SK-N-SH treated with all-trans-retinoic acid at 6 μM for 48 hours (cell line): Measurements from ENCODE around the gene SDK1.

Experiments
- ARNTL ChIP-seq: fragments of 450-650 bp; formaldehyde crosslinking; IDR thresholded peaks from 2 replicates; pipeline ENCODE4 v1.5.0; 2020; ENCODE audit warnings: low read depth, mild to moderate bottlenecking, moderate library complexity, borderline replicate concordance
- BACH2 ChIP-seq: fragments of 250-450 bp; sonication (Bioruptor Pico); IDR thresholded peaks from 2 replicates; pipeline ENCODE4 v1.9.0; 2021; ENCODE audit warnings: mild to moderate bottlenecking, borderline replicate concordance
- CSDC2 ChIP-seq: fragments of 250-450 bp; sonication (Bioruptor Pico); IDR thresholded peaks from 2 replicates; pipeline ENCODE4 v1.5.0; 2020; ENCODE audit warnings: mild to moderate bottlenecking, moderate library complexity
- GLIS3 ChIP-seq: fragments of 250-450 bp; sonication (Bioruptor Pico); IDR thresholded peaks from 2 replicates; pipeline ENCODE4 v1.5.0; 2020; ENCODE audit warnings: mild to moderate bottlenecking, moderate library complexity
- RARB ChIP-seq: fragments of 250-450 bp; sonication (Bioruptor Pico); IDR thresholded peaks from 2 replicates; pipeline ENCODE4 v1.8.0; 2021; ENCODE audit warnings: mild to moderate bottlenecking, moderate library complexity
- SNAI2 ChIP-seq: fragments of 250-450 bp; sonication (Bioruptor Pico); IDR thresholded peaks from 2 replicates; pipeline ENCODE4 v1.5.0; 2020; ENCODE audit warnings: mild to moderate bottlenecking, moderate library complexity
- TCF4 ChIP-seq: fragments of 250-450 bp; sonication (Bioruptor Pico); IDR thresholded peaks from 2 replicates; pipeline ENCODE4 v1.8.0; 2021; ENCODE audit warnings: mild to moderate bottlenecking, moderate library complexity, borderline replicate concordance
- ZC3H10 ChIP-seq: fragments of 250-450 bp; sonication (Bioruptor Pico); IDR thresholded peaks from 2 replicates; pipeline ENCODE4 v1.5.1; 2021; ENCODE audit warnings: mild to moderate bottlenecking, moderate library complexity
- ZFP3 ChIP-seq: fragments of 250-450 bp; sonication (Bioruptor Pico); IDR thresholded peaks from 2 replicates; pipeline ENCODE4 v1.5.0; 2020; ENCODE audit warnings: mild to moderate bottlenecking, moderate library complexity
- ZFP30 ChIP-seq: fragments of 450-650 bp; formaldehyde crosslinking; IDR thresholded peaks from 2 replicates; pipeline ENCODE4 v1.5.0; 2022; ENCODE audit warnings: mild to moderate bottlenecking, moderate library complexity
- ZNF8 ChIP-seq: fragments of 450-650 bp; formaldehyde crosslinking; IDR thresholded peaks from 2 replicates; pipeline ENCODE4 v1.5.0; 2020; ENCODE audit warnings: mild to moderate bottlenecking, moderate library complexity
- TF ChIP-seq, protein P1 (sequence below): fragments of 250-450 bp; sonication (Bioruptor Pico); IDR thresholded peaks from 2 replicates; pipeline ENCODE4 v1.8.0; 2020; ENCODE audit warnings: mild to moderate bottlenecking, moderate library complexity, borderline replicate concordance
- TF ChIP-seq, protein P2 (sequence below): fragments of 250-450 bp; sonication (Bioruptor Pico); IDR thresholded peaks from 2 replicates; pipeline ENCODE4 v1.8.0; 2021; ENCODE audit warnings: low read depth, mild to moderate bottlenecking, moderate library complexity, borderline replicate concordance
- TF ChIP-seq, protein P3 (sequence below): fragments of 250-450 bp; sonication (Bioruptor Pico); IDR thresholded peaks from 2 replicates; pipeline ENCODE4 v1.5.1; 2020; ENCODE audit warnings: low read depth, mild to moderate bottlenecking, moderate library complexity

DNA sequence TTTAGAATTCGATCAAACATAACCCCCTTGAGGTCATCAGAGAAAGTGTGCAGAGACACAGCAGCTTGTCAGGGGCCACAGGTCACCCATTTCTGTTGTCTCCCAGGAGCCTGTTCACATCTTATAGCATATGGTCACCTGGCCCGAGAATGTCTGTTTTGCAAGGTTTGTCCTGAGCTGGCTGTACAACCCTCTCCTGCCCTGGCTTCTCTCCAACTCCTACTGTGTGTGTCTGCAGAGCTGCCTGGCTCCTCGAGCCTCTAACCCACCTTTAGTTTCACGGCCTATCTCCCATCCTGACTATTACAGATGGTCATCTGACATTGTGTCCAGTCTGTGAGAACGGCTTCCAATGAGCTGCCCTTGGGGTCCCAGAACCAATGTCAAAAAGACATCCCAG, 683.4 kb downstream of the SDK1 start:
- TF ChIP-seq ZFP30 (CRISPR knock-in tag) (no peak), SNAI2 (CRISPR knock-in tag) (no peak), TCF4 (CRISPR knock-in tag) (no peak), ZFP3 (CRISPR knock-in tag) (no peak), BACH2 (CRISPR knock-in tag) (no peak), GLIS3 (no peak), ZC3H10 (CRISPR knock-in tag) (no peak), ARNTL (CRISPR knock-in tag) (no peak), CSDC2 (CRISPR knock-in tag) (no peak), ZNF8 (no peak), RARB (CRISPR knock-in tag) (no peak)
- TF ChIP-seq, protein P1, sequence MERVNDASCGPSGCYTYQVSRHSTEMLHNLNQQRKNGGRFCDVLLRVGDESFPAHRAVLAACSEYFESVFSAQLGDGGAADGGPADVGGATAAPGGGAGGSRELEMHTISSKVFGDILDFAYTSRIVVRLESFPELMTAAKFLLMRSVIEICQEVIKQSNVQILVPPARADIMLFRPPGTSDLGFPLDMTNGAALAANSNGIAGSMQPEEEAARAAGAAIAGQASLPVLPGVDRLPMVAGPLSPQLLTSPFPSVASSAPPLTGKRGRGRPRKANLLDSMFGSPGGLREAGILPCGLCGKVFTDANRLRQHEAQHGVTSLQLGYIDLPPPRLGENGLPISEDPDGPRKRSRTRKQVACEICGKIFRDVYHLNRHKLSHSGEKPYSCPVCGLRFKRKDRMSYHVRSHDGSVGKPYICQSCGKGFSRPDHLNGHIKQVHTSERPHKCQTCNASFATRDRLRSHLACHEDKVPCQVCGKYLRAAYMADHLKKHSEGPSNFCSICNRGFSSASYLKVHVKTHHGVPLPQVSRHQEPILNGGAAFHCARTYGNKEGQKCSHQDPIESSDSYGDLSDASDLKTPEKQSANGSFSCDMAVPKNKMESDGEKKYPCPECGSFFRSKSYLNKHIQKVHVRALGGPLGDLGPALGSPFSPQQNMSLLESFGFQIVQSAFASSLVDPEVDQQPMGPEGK (CRISPR knock-in tag): no peak
- TF ChIP-seq, protein P2, sequence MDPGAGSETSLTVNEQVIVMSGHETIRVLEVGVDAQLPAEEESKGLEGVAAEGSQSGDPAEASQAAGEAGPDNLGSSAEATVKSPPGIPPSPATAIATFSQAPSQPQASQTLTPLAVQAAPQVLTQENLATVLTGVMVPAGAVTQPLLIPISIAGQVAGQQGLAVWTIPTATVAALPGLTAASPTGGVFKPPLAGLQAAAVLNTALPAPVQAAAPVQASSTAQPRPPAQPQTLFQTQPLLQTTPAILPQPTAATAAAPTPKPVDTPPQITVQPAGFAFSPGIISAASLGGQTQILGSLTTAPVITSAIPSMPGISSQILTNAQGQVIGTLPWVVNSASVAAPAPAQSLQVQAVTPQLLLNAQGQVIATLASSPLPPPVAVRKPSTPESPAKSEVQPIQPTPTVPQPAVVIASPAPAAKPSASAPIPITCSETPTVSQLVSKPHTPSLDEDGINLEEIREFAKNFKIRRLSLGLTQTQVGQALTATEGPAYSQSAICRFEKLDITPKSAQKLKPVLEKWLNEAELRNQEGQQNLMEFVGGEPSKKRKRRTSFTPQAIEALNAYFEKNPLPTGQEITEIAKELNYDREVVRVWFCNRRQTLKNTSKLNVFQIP (CRISPR knock-in tag): no peak
- TF ChIP-seq, protein P3, sequence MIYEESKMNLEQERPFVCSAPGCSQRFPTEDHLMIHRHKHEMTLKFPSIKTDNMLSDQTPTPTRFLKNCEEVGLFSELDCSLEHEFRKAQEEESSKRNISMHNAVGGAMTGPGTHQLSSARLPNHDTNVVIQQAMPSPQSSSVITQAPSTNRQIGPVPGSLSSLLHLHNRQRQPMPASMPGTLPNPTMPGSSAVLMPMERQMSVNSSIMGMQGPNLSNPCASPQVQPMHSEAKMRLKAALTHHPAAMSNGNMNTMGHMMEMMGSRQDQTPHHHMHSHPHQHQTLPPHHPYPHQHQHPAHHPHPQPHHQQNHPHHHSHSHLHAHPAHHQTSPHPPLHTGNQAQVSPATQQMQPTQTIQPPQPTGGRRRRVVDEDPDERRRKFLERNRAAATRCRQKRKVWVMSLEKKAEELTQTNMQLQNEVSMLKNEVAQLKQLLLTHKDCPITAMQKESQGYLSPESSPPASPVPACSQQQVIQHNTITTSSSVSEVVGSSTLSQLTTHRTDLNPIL (CRISPR knock-in tag): no peak
